Right lung (tissue), 5 donors: ENCODE measurements around the gene DTX4. TPM values are rescaled to one million over a fixed set of nuclear protein-coding genes. Genes with fewer than 3 reads are reported as not detected.
A peak's percentile ranks its signal among the peaks of the same experiment; 100 is the strongest.

Experiments used
- DNase-seq, 2 donors: peaks; one replicate each; pipeline ENCODE4 v3.0.0-alpha.2; 2013
- polyA plus RNA-seq, 5 donors: library from polyadenylated mRNA; unstranded; fragments of 120-200 nt; gene quantifications; one replicate each; pipeline versions ENCODE4 v1.2.1 to v1.2.3, GENCODE V29; 2013; ENCODE audit warnings: inconsistent platforms in 1 of 5, low replicate concordance in 1 of 5; ENCODE audit not compliant: insufficient read length in 5 of 5, insufficient read depth in 1 of 5

The DTX4 gene
- polyA plus RNA-seq, 5 donors = 53.5 to 73.5 (median 69.1) TPM

DNA sequence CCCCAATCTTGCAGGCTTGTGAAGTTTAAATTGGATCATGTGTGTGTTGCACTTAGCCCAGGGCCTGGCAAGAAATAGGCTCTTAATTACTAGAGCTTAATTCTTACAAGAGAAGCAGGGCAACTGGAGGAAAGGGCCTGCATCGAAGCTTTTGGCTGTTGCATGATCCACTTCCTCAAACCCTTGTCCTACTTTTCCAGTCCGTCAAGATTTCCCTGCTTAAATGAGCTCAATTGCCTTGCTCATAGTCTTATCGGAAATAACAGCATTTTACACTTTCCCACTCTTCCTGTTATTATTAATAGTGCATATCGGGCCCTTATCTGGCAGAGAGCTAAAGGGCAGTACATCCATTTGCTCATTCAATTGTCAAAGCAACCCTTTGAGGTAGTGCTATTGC lies 18.1 kb downstream of the DTX4 start:
- no peak for DNase-seq

DNA sequence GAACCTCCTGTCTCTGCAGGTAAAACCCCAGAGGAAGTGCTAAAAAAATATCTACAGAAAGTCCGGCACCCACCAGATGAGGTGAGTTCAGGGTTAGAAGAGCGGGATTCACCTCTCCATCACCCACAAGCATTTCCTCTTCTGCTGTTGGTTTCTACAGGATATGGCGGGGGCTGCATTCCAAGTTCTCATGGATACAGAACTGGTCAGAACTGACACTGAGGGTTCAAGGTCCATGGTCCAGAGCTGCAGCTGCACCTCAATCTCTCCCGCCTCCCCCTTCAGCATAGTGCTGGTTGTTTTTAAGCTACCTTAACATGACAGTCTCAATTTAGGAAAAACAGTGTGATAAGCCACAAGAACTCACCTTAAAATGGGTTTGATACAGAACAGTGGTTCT lies 19.2 kb downstream of the DTX4 start:
- no peak for DNase-seq

DNA sequence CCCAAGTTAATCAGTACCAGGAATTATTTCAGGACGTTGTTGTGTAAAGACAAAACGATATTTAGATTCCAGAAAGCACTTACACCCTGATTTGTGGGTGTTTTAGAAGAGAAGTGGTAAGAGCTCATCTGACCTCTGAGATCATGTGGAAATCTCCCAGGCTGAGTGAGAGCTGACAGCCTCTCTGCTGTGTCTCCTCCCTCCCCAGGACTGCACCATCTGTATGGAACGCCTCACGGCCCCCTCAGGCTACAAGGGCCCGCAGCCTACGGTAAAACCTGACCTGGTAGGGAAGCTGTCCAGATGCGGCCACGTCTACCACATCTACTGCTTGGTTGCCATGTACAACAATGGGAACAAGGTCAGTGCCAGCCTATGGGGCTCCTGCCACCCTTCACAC lies 20.0 kb downstream of the DTX4 start:
- no peak for DNase-seq

DNA sequence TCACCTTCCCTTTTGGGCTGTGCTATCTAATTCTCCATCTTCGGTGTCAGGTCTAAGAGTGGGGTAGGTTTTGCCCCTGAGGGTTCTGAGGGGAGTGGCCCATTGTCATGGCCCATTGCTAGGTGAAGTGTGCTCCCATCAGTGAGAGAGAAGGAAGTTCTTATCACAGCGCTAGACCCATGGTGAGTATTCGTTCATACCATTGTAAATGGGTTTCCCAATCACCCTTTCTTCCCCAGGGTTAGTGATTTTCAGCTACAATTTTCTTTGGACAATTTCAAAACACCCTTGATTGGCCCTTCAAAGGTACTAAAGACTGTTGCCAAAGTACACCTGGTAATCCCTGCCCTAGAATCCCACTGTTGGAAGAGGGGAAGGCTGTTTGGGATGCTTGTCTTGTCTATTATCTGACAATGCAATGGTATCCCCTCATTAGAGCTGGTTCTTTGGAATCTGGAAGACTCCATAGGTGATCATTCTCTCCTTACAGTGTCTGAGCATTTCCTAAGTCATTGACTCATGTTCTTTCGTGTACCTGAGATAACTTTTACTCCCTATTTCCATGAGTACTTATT lies 20.6 kb downstream of the DTX4 start:
- no peak for DNase-seq

DNA sequence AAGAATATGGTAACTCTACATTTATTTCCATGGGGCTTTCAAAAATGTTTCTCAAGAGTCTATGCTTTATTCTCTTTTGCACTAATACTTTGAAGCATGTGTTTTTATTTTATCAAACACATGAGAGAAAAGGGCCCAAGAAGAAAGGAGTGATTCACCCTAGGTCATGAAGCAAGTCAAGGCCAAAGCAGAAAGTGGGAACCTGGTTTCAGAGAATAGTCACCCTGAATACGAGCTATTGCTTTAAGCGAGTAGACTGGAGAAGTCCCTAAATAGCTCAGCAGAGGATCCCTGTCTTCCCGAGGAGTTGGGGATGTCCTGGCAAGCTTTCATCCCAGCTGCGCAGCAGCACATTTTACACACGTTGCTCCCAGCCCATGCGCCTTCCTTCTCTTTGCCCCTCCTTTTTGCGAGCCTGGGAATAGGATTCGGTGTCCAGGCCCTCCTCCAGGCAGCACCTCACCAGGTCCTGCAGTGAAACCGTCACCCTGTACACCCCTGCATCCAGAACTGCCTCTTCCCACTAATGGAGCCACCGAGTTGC lies 21.7 kb downstream of the DTX4 start:
- no peak for DNase-seq

DNA sequence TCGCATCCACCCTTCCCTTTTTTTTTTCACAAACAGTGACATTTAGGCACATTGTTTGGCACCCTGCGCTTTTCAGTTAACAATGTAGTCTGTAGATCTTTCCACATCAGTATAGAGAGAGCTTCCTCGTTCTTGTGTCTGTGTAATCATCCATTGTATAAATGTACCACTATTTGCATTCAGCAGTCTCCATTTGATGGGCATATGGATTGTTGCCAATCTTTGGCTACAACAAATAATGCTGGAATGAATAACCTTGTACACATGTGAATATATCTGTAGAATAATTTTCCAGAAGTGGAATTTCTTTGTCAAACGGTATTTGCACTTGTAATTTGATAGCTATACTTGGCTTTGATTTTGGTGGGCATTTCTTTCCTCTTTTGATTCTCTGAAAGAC lies 23.7 kb downstream of the DTX4 start:
- no peak for DNase-seq

DNA sequence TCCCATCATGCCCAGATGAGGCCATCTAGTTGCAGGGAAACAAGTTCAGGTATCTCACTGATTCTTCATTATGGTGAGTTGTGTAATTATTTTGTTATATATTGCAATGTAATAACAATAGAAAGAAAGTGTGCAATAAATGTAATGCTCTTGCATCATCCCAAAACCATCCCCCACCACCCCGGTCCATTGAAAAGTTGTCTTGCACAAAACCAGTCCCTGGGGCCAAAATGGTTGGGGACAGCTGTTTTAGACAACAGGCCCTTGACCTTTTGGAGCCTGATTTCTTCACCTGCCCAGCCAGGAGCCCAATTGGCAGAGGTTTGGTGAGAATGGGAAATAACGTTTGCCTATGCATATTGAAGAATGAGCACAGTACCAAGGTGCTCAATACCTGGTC lies 24.8 kb downstream of the DTX4 start:
- no peak for DNase-seq

DNA sequence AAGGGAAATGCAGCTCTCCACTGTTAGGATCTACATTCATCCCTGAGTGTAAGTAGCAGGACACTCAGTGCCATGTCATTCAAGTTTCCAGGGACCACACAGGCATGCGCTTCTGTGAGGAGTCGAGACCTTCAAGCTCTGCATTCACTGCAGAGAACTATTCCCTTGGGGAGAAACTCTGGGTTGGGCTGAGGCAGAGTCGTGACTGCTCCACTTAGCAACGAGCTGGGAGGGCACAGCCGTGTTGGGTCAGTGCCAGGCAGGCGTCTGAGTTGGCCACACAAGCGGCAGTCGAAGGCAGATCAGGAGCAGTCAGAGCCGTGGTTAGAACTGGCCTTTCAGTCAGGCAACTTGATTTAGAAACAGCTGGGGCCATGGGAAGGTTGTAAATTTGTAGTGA lies 26.1 kb downstream of the DTX4 start:
- DNase-seq = peak; percentile 90

DNA sequence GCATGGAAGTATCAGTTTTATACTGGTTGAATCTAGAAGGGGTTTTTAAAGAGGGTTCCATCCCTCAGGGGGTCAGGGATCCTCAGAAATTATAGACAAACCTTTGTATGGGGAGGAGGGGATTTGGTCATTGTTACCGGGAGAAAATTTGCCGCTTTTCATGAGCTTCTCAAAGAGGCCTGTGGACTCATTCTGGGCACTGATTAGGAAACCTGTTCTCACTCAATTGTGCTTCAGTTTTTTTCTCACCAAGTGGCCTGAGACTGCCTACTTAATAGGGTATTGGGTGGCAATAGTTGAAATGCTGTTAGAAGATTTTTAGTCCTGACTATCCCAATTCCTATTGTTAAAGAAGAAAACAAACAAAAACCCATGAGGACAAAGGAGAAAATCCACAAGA lies 26.8 kb downstream of the DTX4 start:
- no peak for DNase-seq

DNA sequence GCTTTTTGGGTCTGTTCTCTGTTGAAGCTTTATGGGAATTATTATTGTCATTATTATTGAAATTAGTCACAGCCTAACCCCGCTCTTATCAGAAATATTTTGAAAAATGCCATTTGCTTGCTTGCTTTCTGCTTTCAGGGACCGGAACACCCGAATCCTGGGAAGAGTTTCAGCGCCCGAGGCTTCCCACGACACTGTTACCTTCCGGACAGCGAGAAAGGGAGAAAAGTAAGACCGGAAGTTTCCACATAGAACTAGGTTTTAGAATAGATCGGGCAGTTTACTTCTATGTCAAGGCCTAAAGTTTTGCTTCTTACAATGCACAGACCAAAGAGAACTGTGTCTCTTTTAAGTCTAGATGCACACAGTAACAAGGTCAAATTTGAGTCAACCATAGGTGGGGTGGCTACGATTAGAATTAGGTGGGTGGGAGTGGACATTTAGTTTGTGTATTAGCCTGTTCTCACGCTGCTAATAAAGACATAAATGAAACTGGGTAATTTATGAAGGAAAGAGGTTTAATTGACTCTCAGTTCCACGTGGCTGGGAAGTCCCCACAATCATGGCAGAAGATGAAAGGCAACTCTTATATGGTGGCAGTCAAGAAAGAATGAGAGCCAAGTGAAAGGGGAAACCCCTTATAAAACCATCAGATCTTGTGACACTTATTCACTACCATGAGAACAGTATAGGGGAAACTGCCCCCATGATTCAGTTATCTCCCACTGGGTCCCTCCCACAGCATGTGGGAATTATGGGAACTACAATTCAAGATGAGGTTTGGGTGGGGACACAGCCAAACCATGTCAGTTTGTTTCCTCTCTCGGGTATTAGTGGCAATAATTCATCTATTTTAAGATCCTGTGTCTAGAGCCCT lies 27.9 kb downstream of the DTX4 start:
- no peak for DNase-seq

DNA sequence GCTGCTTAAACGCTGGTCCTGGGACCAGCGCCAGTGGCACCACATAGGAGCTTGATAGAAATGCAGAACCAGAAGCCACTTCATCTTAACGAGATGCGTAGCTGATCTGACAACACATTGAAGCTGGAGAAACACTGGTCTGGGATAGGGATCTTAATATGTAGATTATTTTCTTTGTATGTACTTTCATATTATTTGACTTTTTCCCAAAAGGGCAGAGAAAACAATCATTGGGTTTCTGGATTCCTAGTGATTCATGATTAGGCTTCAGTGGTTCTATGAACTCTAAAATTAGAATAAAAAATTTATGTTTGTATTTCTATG lies 28.5 kb downstream of the DTX4 start:
- no peak for DNase-seq

DNA sequence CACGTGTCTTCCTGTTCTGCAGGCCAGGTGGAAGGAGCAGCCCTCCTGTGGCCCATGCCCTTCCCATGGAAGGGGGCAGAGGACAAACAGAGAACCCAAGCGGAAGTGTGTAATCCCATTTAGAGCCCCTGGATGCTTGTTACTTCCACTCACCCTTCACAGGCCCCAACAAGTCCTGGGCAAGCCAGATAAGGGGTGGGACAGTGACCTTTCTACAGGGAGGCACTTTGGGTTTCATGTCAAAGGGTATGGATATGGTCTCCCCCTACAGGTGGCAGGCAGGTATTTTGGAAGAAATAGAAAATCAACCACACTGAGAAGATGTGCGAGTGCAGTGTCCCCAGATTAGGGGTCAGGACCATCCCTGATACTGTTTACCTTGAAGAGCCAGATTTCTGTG lies 29.4 kb downstream of the DTX4 start:
- DNase-seq = no peak

DNA sequence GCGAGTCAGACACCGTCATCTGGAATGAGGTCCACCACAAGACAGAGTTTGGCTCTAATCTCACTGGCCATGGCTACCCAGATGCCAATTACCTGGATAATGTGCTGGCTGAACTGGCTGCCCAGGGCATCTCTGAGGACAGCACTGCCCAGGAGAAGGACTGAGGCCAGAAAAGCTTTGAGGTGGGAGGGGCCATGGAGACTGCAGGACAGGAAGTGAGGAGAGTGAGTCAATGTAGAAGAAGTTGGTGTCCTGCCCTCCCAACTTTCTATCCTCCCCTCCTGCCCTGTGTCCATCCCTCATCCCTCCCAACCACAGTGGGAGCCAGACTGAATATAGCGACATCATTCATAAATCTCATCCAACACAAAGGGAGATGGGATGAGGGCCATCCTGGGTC lies 32.8 kb downstream of the DTX4 start:
- no peak for DNase-seq

DNA sequence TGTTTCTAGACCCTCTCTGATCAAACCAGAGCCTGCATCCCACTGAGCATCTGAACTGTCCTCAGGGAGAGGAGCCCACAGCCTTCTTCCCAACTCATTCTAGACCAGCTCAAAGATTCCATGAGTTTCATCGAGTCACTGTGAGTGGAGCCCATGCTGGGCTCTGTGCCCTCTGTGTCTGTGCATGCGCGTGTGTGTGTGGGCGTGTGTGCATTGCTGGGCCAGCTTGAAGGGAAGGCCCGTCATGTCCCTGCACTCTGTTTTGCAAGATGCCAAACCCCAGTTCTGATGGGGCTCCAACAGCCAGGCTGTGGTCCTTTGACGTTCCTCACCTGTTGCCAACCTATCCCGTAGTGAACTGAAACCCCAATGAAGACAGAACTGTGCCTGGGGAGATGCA lies 33.7 kb downstream of the DTX4 start:
- no peak for DNase-seq

DNA sequence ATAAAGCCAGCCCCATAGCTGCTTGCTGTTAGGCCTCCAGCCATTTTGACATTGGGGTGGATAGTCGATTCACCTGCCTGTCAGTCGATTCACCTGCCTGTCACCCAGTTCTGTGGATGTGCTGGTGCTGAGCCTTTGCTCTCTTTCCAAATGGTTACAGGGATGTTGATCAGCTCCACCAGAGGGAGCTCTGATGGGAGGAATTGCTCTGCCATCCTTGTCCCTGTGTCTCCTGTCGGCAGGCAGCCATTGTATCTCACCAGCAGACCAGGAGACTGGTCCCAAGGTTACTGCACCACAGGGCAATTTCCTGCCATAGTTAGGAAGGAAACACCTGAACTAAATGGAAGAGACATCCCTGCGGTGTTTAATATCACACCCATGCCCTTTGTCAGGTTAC lies 34.7 kb downstream of the DTX4 start:
- DNase-seq = no peak

DNA sequence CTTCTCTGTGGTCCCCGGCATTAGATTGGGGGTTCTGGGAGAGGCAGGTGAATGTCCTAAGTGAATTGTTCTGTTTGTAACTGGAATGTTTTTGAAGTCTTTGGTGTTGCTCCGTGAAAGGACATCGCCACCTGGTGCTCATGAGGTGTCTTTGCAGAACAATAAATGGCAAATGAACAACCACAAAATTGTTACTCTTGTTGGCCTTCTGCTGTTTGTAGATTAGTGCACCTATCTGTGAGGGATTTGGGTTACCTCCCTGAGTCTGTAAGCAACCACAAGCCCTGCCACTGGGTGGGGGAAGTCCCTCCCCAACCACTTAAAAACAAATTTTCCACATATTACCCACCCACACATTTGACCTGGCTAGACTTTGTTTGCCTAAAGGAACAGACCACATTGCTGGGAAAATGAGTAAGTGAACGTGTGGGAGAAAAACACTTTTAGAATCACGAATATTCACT lies 36.1 kb downstream of the DTX4 start:
- DNase-seq = no peak

DNA sequence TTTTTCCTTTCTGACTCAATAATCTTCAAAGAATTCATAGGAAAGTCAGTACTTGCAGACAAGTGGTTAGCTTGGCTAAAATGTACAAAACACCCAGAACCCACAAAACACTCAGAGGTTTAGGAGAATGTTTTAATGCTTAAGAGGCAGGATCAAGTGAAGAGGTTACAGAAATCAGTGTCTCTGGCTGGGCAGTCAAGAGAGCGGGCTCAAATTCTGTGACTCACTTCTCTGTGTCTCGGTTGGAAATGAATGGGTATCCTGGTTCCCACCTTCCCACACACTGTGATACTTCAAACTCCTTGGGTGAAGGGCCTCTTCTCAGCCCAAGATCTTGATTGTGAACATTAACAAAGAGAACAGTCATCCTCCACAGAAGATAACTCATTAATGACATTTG lies 37.0 kb downstream of the DTX4 start:
- DNase-seq = no peak

DNA sequence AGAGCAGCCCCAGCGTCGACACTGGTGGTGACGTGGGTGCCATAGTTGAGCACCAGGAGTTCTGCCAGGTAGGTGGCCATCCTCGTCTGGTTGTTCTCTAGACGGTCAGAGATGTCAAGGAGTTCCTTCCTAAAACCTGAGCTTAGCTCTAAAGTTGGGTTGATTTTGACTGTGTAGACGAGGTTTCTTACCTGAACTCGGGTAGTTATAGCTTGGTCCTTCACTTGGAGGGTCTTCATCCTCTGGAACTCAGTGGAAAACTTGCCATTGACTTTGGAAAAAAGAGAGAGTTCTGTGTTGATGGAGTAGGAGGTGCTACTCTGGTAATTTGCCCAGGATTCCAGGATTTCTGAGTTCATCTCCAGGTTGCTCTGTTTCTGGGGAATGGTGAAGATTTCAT lies 40.3 kb downstream of the DTX4 start:
- no peak for DNase-seq

DNA sequence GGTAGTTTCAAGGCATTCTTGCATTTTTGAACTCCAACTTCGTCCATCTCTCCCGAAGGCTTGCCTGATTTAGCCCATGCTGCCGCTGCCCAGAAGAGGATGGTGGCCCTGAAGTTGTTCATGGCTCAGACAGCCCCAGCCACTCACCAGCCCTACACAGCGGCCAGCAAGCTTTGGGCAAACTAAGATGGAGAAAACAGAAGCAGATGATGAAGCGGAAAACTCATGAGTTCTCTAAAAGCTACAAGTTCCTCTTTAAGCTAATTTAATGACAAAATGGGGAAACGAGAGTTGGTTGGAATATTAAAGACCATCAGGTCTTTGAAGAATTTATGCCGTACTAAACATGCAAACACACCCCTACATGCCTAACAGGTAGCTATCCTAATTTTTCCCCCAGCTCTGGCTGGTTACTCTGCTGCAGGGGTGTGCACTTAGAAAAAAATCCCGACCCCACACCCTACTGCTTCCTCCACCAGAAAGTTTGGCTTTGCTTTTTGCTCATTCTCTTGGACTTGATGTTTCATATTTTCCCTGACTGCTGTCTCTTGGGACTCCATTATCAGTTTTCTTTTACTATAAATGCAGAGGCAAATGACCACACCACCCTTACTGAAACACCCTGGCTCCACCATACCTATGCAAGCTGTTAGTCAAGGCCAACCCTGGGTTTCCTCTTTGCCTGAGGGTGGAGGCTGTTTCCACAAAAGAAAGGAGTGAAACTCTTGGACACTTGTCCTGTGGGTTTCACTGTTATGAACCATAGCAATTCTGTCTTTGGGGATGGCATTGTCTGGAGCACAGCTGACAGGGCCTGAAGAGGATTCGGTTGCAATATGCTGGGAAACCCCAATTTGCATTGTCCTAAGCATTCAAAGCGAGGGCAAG lies 41.1 kb downstream of the DTX4 start, which contains the start of gene MPEG1:
Gene MPEG1 (minus strand): TSS at position 184 of the 888 bp plus-strand sequence. CDS start 62 bp downstream, at position 122.
- DNase-seq = no peak

DNA sequence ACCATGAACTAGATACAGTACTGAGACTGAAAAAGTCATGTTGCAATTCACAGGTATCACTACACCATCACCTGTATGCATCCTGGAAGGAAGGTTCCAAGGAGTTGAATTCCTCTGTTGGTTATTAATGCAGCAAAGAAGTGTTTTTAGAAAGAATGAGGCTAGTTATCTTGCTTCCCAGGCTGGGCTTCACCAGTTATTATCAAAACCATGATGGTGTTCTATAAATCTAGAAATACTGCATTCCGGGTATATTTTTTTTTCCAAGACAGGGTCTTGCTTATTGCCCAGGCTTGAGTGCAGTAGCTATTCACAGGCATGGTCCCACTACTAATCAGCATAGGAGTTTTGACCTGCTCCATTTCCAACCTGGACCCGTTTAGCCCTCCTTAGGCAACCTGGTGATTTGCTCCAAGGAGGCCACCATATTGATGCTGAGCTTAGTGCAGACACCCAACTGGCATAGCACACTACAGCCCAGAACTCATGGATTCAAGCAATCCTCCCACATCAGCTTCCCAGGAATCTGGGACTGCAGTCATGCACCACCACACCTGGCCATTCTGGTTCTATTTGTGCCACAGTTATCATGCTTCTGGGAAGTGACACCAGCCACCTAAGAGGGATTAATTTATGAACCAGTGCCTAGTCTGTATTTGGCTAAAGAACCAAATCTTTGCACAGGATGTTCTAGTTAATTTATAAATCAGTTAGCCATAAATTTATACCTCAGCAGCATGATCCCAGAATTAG lies 42.4 kb downstream of the DTX4 start:
- no peak for DNase-seq
